ENCODE data around the gene PDZRN3. TPM values are rescaled to one million over a fixed set of nuclear protein-coding genes. Genes with fewer than 3 reads are reported as not detected.

The PDZRN3 gene
- total and polyA plus RNA-seq, 4 donors = 0.69 to 1.8 (median 0.92) TPM

DNA sequence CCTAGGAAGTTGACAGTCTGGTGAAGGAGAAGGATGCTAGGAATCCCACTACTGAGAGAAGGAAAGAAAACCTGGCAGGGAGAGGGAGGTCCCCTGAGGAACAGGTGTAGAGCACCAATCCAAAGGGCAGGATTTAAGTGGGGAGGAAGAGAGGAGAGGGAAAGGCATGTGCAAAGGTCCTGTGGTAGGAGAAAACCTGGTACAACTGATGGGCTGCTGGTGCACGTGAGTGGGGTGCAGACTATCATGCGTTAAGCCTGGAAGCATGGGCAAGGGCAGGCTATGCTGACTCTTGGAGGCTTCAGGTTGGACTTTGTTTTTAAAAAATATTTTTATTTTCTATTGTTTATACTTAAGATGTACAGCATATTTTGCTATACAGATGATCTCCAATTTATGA lies 209.6 kb downstream of the PDZRN3 start (continued):
- TF ChIP-seq, protein P1, sequence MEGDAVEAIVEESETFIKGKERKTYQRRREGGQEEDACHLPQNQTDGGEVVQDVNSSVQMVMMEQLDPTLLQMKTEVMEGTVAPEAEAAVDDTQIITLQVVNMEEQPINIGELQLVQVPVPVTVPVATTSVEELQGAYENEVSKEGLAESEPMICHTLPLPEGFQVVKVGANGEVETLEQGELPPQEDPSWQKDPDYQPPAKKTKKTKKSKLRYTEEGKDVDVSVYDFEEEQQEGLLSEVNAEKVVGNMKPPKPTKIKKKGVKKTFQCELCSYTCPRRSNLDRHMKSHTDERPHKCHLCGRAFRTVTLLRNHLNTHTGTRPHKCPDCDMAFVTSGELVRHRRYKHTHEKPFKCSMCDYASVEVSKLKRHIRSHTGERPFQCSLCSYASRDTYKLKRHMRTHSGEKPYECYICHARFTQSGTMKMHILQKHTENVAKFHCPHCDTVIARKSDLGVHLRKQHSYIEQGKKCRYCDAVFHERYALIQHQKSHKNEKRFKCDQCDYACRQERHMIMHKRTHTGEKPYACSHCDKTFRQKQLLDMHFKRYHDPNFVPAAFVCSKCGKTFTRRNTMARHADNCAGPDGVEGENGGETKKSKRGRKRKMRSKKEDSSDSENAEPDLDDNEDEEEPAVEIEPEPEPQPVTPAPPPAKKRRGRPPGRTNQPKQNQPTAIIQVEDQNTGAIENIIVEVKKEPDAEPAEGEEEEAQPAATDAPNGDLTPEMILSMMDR (IDR thresholded peaks at IDR 0.05; ENCODE audit: low read depth, low read length, missing input control) = no peak
- TF ChIP-seq HNF4G (IDR thresholded peaks at IDR 0.05) = no peak
- TF ChIP-seq, protein P2, sequence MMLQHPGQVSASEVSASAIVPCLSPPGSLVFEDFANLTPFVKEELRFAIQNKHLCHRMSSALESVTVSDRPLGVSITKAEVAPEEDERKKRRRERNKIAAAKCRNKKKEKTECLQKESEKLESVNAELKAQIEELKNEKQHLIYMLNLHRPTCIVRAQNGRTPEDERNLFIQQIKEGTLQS (IDR thresholded peaks at IDR 0.05) = no peak
- no peak for TF ChIP-seq EGR1 (IDR thresholded peaks at IDR 0.05; ENCODE audit: low read depth in 2 of 2)
- TF ChIP-seq HNF4A (conservative IDR thresholded peaks at IDR 0.05) = no peak

DNA sequence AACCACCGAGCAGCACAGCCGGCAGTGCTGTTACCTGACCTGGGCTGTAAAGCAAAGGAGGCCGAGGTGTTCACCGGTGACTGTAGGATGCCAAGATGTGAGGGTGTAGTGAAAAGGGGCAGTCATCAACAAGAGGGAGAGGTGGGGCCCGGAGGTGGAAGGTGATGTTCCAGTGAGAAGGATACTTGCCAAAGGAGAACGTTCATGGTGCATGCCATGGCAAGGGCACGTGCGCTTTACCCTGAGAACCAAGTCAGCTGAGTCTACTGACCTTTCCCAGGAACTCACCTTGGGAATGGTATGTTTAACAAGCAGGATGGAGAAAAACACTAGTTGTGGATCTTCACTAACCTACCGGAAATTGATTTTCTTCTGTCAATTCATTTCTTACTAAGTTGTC lies 211.1 kb downstream of the PDZRN3 start:
- no peak for TF ChIP-seq YY1 (IDR thresholded peaks at IDR 0.05)
- TF ChIP-seq JUND (IDR thresholded peaks at IDR 0.05) = no peak
- no peak for TF ChIP-seq EGR1 (IDR thresholded peaks at IDR 0.05; ENCODE audit: low read depth in 2 of 2)
- TF ChIP-seq RXRA (IDR thresholded peaks at IDR 0.05) = no peak
- no peak for TF ChIP-seq FOXA2 (IDR thresholded peaks at IDR 0.05)
- TF ChIP-seq HNF4G (IDR thresholded peaks at IDR 0.05) = no peak
- Histone ChIP-seq H3K4me3 (ENCODE audit: low read depth in 1 of 3, low read length in 3 of 3) (no peak overlapping the region), H3K4me1 (ENCODE audit: control insufficient read depth in 4 of 4, insufficient read depth in 4 of 4, low read length in 3 of 4) (no peaks in the 10 kb centered on the region), H3K27me3 (ENCODE audit: control insufficient read depth in 4 of 4, insufficient read depth in 4 of 4, low read length in 3 of 4) (peaks cover 0 to 6% (median 0%) of the 10 kb centered on the region in 4 donors), H3K27ac (ENCODE audit: low read depth in 1 of 2, low read length in 2 of 2) (no peak overlapping the region), H3K9ac (ENCODE audit: low read depth in 1 of 2, low read length in 2 of 2) (no peak overlapping the region), H3K9me3 (ENCODE audit: control insufficient read depth in 4 of 4, low read length in 3 of 4) (peaks cover 0 to 2% (median 0%) of the 10 kb centered on the region in 4 donors), H3K36me3 (ENCODE audit: control insufficient read depth in 4 of 4, insufficient read depth in 3 of 4, low read depth in 1 of 4, low read length in 3 of 4) (no peaks in the 10 kb centered on the region)
- DNase-seq (ENCODE audit: low spot score) = no peak
- WGBS = 86% methylated on average over 9 of the region's 9 CpGs

DNA sequence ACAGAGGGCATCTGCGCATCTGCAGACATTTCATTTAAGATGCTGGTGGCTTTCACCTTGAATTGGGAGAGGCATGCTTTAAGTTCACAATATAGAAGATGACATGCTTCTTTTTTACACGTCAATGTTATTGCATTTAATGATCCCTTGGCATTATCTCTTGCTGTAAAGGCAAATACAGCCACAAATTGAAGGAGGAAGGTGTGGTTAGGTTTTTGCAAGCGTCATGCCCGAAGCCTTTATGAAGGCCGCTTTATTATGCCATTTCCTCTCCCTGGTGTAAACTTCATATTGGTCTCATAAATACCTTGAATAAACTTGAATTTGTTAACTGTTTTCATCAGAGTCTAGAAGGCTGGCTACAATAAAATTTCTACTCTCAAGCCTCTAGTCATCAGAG lies 212.7 kb downstream of the PDZRN3 start:
- no peak overlapping the region for H3K9ac ChIP-seq (ENCODE audit: low read depth in 1 of 2, low read length in 2 of 2)
- DNase-seq (ENCODE audit: low spot score) = no peak

More for the DNA sequence above, 212.7 kb downstream of the PDZRN3 start:
- Histone ChIP-seq H3K27me3 (ENCODE audit: control insufficient read depth in 4 of 4, insufficient read depth in 4 of 4, low read length in 3 of 4) (peaks cover 0 to 6% (median 0%) of the 10 kb centered on the region in 4 donors), H3K4me3 (ENCODE audit: low read depth in 1 of 3, low read length in 3 of 3) (no peak overlapping the region), H3K36me3 (ENCODE audit: control insufficient read depth in 4 of 4, insufficient read depth in 3 of 4, low read depth in 1 of 4, low read length in 3 of 4) (no peaks in the 10 kb centered on the region), H3K9me3 (ENCODE audit: control insufficient read depth in 4 of 4, low read length in 3 of 4) (peaks cover 0 to 2% (median 0%) of the 10 kb centered on the region in 4 donors), H3K27ac (ENCODE audit: low read depth in 1 of 2, low read length in 2 of 2) (no peak overlapping the region), H3K4me1 (ENCODE audit: control insufficient read depth in 4 of 4, insufficient read depth in 4 of 4, low read length in 3 of 4) (no peaks in the 10 kb centered on the region)
- TF ChIP-seq FOXA2 (IDR thresholded peaks at IDR 0.05) = no peak
- TF ChIP-seq, protein P2 (IDR thresholded peaks at IDR 0.05) = no peak
- no peak for TF ChIP-seq SP1 (IDR thresholded peaks at IDR 0.05)
- TF ChIP-seq YY1 (IDR thresholded peaks at IDR 0.05) = no peak
- no peak for TF ChIP-seq HNF4G (IDR thresholded peaks at IDR 0.05)
- TF ChIP-seq NR2F2 (IDR thresholded peaks at IDR 0.05) = no peak
- TF ChIP-seq TAF1 (conservative IDR thresholded peaks at IDR 0.05) = no peak
- TF ChIP-seq RXRA (IDR thresholded peaks at IDR 0.05) = no peak
- TF ChIP-seq, protein P3, sequence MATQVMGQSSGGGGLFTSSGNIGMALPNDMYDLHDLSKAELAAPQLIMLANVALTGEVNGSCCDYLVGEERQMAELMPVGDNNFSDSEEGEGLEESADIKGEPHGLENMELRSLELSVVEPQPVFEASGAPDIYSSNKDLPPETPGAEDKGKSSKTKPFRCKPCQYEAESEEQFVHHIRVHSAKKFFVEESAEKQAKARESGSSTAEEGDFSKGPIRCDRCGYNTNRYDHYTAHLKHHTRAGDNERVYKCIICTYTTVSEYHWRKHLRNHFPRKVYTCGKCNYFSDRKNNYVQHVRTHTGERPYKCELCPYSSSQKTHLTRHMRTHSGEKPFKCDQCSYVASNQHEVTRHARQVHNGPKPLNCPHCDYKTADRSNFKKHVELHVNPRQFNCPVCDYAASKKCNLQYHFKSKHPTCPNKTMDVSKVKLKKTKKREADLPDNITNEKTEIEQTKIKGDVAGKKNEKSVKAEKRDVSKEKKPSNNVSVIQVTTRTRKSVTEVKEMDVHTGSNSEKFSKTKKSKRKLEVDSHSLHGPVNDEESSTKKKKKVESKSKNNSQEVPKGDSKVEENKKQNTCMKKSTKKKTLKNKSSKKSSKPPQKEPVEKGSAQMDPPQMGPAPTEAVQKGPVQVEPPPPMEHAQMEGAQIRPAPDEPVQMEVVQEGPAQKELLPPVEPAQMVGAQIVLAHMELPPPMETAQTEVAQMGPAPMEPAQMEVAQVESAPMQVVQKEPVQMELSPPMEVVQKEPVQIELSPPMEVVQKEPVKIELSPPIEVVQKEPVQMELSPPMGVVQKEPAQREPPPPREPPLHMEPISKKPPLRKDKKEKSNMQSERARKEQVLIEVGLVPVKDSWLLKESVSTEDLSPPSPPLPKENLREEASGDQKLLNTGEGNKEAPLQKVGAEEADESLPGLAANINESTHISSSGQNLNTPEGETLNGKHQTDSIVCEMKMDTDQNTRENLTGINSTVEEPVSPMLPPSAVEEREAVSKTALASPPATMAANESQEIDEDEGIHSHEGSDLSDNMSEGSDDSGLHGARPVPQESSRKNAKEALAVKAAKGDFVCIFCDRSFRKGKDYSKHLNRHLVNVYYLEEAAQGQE (IDR thresholded peaks at IDR 0.05) = no peak
- TF ChIP-seq, protein P1 (IDR thresholded peaks at IDR 0.05; ENCODE audit: low read depth, low read length, missing input control) = no peak
- TF ChIP-seq JUND (IDR thresholded peaks at IDR 0.05) = no peak
- no peak for TF ChIP-seq RAD21 (IDR thresholded peaks at IDR 0.05)
- TF ChIP-seq EGR1 (IDR thresholded peaks at IDR 0.05; ENCODE audit: low read depth in 2 of 2) = no peak
- 79% methylated on average over 5 of the region's 5 CpGs for WGBS
